Lower leg skin (tissue), 4 donors: ENCODE data around the gene PRCP. TPM values are rescaled to one million over a fixed set of nuclear protein-coding genes. Genes with fewer than 3 reads are reported as not detected.
"Not testable (repeated sequence)": the region's sequence is repeated elsewhere in the genome, so short reads cannot be mapped to it uniquely, and the experiment has no call there.

ENCODE experiments used
- DNase-seq, 2 donors: peaks; one replicate each; pipeline ENCODE4 v3.0.0-alpha.2; 2019; ENCODE audit warnings: low spot score in 2 of 2
- H3K4me3 ChIP-seq: fragments of 200-600 bp; sonication (generic); 2 replicates; pipeline ENCODE4 v1.5.1; 2017; ENCODE audit warnings: mild to moderate bottlenecking, low read depth; ENCODE audit not compliant: poor library complexity, severe bottlenecking
- POLR2A ChIP-seq, 2 donors: fragments of 450-650 bp; IDR thresholded peaks; one replicate each; pipeline ENCODE4 v1.6.1; 2016 to 2017; ENCODE audit warnings: antibody characterized with exemption in 2 of 2, mild to moderate bottlenecking in 1 of 2, moderate library complexity in 1 of 2
- WGBS, 2 donors: methylation state at CpG; one replicate each; pipeline ENCODE4 v1.1.5; 2018; 5-methylcytosine and 5-hydroxymethylcytosine counted together
- intact Hi-C: fragments of 100-400 bp; cut with DNase I; formaldehyde crosslinking; loops from one replicate; pipeline ENCODE4 v1.15.0; 2023; ENCODE audit warnings: low total_unique reads
- total RNA-seq, 4 donors: library from RNA; depleted of rRNA; stranded (reverse); fragments of >200 nt; gene quantifications; one replicate each; pipeline ENCODE4 v1.1.0, GENCODE V29; 2016
- TF ChIP-seq, protein P1 (sequence below), 3 donors: fragments of 450-650 bp; IDR thresholded peaks; one replicate each; pipeline ENCODE4 v1.5.1; 2016; ENCODE audit warnings: antibody characterized with exemption in 3 of 3, mild to moderate bottlenecking in 3 of 3, moderate library complexity in 2 of 3

Gene PRCP
- total RNA-seq, 4 donors from 2014 or later: 31.5 to 56.8 (median 53.8) TPM

DNA sequence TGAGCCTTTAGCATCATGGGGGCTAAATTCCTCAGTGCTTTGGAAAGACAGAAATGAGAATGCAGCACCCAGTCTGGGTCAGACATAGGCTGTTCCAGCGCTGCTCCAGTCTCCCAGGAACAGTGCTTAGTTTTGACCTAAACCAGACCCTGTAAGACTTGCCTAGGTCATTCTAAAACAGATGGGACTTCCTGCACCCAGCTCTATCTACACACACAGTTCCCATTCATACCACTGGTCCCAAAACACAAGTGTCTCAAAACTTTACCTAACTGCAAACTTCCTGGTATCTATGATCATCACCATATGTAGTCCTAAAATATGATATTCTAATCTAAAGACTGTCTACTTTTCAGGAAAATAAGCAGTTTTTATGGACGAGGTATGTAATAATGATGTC lies 37.9 kb downstream of the PRCP start:
- H3K4me3 ChIP-seq: no peak overlapping the region
- intact Hi-C loops: no loop called here
- TF ChIP-seq, protein P1, sequence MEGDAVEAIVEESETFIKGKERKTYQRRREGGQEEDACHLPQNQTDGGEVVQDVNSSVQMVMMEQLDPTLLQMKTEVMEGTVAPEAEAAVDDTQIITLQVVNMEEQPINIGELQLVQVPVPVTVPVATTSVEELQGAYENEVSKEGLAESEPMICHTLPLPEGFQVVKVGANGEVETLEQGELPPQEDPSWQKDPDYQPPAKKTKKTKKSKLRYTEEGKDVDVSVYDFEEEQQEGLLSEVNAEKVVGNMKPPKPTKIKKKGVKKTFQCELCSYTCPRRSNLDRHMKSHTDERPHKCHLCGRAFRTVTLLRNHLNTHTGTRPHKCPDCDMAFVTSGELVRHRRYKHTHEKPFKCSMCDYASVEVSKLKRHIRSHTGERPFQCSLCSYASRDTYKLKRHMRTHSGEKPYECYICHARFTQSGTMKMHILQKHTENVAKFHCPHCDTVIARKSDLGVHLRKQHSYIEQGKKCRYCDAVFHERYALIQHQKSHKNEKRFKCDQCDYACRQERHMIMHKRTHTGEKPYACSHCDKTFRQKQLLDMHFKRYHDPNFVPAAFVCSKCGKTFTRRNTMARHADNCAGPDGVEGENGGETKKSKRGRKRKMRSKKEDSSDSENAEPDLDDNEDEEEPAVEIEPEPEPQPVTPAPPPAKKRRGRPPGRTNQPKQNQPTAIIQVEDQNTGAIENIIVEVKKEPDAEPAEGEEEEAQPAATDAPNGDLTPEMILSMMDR (IDR thresholded peaks at IDR 0.05): no peak
- TF ChIP-seq POLR2A (IDR thresholded peaks at IDR 0.05): no peak
- no peak for DNase-seq
- 92 to 93% methylated on average over 2 of the region's 2 CpGs for WGBS, 2 donors

DNA sequence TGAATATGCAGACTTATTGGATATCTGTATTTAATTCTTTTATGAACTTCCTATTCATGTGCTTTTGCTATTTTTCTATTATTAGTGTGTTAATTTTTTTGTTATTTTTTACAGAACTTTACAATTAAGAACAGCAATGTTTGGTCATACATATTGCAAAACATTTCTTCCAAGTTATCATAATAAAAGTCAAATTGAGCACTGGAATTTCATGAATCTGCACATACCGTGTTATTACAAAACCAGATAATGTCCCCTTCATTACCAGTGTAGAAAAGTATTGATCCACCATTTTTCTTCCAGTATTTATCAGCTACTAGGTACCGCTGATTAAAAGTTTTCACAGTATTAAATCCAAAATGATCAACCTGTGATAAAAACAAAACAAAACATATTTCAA lies 40.5 kb downstream of the PRCP start:
- no peak overlapping the region for H3K4me3 ChIP-seq
- TF ChIP-seq POLR2A (IDR thresholded peaks at IDR 0.05): no peak
- DNase-seq: no peak
- WGBS, 2 donors: 83 to 91% methylated on average over 2 of the region's 2 CpGs
- intact Hi-C loops: no loop called here

DNA sequence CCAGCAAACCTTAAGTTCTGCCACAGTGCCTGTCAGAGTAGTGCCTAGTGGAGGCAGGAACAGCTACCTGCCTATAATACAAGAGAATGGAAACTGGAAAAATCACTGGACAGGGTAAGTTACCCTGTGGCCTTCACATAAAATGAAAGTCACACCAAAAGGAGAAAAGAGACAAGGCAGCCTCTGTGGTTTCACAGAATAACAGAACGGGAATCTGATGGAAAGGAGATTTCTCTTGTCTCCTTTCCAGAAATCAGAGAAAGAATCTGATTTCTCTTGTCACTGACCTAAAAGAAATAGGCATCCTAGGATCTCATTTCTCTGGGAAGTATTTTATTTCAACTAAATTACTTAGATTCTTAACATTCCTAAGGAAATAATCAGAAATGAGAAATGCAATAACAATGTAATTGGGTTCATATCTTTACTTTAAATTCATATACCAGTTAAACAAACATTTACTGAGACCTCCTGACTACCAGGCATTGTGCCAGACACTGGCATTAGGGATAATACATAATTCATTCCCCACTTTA lies 41.6 kb downstream of the PRCP start:
- DNase-seq: no peak
- WGBS, 2 donors: 27 to 53% methylated on average over 1 of the region's 1 CpG

DNA sequence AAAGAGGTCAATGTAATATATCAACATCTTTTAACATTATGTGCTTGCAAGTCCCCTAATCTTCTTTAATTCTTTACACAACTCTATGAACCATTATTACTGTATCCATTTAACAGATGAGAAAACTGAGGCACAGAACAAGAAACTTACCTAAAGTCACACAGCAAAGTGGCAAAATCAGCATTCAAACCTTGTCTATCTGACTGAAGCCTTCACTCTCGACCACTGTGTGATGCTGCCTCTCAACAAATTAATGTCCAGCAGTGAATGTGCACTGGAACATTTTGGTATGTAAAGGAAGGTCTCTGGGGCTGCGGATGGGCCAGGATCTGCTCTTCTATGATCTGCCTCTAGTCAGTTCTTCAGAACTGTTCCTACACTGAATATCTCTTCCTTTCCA lies 42.1 kb downstream of the PRCP start:
- no peak for TF ChIP-seq POLR2A (IDR thresholded peaks at IDR 0.05)
- TF ChIP-seq, protein P1 (IDR thresholded peaks at IDR 0.05): no peak
- no peak for DNase-seq
- intact Hi-C loops: no loop called here
- H3K4me3 ChIP-seq: no peak overlapping the region
- WGBS, 2 donors: 89 to 90% methylated on average over 2 of the region's 2 CpGs

More for the DNA sequence above, 41.6 kb downstream of the PRCP start:
- TF ChIP-seq, protein P1 (IDR thresholded peaks at IDR 0.05): no peak
- TF ChIP-seq POLR2A (IDR thresholded peaks at IDR 0.05): no peak
- intact Hi-C loops: no loop called here
- H3K4me3 ChIP-seq: no peak overlapping the region

DNA sequence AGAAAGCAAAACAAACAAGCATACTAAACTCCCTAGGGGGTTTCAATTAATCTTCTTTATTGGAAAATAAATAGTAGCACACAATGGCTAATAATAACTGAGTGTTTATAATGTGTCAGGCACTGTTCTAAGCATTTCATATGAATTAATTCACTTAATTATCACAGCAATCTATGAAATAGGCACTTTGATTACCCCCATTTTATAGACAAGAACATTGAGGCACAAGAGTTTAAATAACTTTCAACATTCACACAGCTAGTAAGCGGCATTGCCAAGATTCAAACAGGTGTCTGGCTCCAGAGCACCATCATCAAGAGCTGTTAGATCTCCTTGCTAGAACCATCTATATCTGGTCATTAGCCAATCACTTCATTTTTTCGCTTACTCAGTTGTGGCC lies 43.1 kb downstream of the PRCP start:
- DNase-seq: no peak
- TF ChIP-seq, protein P1 (IDR thresholded peaks at IDR 0.05): no peak
- no peak for TF ChIP-seq POLR2A (IDR thresholded peaks at IDR 0.05)
- intact Hi-C loops: no loop called here
- 96 to 100% methylated on average over 2 of the region's 2 CpGs for WGBS, 2 donors
- H3K4me3 ChIP-seq: no peak overlapping the region

DNA sequence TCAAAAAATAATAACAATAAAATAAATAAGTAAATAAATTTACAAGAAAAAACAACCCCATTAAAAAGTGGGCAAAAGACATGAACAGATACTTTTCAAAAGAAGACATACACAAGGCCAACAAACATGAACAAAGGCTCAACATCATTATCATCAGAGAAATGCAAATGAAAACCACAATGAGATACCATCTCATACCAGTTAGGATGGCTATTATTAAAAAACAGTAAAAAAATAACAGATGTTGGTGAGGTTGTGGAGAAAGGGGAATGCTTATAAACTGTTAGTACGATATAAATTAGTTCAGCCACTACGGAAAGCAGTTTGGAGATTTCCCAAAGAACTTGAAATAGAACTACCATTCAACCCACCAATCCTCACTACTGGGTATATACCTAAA lies 44.6 kb downstream of the PRCP start:
- intact Hi-C loops: no loop called here
- DNase-seq: no peak
- 93 to 94% methylated on average over 2 of the region's 2 CpGs for WGBS, 2 donors
- H3K4me3 ChIP-seq: no peak overlapping the region
- no peak for TF ChIP-seq POLR2A (IDR thresholded peaks at IDR 0.05)
- TF ChIP-seq, protein P1 (IDR thresholded peaks at IDR 0.05): no peak

DNA sequence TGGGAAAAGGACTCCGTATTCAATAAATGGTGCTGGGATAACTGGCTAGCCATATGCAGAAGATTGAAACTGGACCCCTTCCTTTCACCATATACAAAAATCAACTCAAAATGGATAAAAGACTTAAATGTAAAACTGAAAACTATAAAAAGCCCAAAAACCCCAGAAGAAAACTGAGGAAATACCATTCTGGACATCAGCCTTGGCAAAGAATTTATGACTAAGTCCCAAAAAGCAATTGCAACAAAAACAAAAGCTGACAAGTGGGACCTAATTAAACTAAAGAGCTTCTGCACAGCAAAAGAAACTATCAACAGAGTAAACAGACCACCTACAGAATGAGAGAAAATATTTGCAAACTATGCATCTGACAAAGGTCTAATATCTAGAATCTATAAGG lies 45.3 kb downstream of the PRCP start:
- 93 to 95% methylated on average over 1 of the region's 1 CpG for WGBS, 2 donors
- intact Hi-C loops, H3K4me3 ChIP-seq: not testable (repeated sequence)

More for the DNA sequence above, 45.3 kb downstream of the PRCP start:
- not testable (repeated sequence) for DNase-seq
